HG03457 (cell line): Measurements from ENCODE around the gene PTX3.

Experiments used
- ATAC-seq: cut with Tn5 transposase; IDR thresholded peaks from one replicate; pipeline ENCODE4 v1.9.1; 2021; ENCODE audit warnings: moderate number of reproducible peaks; ENCODE audit not compliant: unreplicated experiment

Gene PTX3

DNA sequence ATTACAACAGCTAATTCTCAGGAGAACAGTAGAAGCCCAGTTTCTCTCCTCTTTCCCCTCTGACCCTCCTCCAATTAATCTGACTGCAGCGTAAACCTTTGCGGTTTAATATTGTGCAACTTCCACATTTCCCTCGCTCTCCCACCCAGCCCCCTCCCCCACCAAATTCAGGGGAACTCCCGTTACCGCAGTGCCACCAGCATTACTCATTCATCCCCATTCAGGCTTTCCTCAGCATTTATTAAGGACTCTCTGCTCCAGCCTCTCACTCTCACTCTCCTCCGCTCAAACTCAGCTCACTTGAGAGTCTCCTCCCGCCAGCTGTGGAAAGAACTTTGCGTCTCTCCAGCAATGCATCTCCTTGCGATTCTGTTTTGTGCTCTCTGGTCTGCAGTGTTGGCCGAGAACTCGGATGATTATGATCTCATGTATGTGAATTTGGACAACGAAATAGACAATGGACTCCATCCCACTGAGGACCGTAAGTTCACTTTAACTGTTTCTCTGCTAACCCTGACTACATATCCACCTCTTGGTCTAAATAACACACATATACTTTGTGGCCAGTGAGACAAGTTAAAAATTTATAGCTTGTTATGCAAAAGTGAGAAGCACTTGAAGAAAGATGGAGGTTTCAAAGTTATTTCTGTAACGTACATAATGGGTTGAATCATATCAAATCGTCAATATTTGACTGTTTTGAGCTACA is at the start of gene PTX3:
TSS of gene PTX3 (plus strand) at position 268 of the 709 bp plus-strand sequence. CDS start at position 352, 84 bp downstream.
- no peak for ATAC-seq

DNA sequence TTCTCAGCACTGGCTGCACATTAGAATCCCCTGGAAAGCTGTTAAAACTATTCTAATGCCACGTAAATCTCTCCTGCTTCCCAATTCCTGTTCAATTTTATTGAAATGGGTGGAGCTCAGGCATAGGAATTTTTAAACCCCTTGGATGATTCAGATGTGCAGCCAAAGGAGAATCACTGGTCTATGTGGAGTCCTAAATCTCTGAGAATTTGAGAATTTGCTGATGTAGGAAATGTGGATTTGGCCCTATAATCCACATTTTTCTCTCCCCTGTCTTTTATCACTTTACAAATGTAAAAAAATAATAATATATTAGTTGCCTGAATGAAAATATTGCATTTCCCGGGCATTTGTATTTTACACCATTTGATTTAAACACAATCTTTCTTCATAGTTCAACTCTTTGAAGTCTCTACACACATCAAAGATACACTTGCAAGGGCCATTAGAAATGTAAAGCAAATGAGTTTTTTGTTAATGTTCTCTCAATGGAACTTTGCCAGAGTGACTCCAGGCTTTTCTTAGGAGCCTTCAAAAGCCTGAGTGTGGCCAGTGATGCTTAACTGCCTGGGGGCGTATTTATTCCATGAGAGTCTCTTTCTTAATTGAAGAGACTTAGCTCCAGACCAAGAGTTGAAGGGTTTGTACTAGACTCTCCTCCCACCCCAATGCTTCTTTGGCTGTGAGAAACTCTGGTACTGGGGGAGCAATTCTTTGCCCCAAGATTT is 48.8 kb upstream of the PTX3 start:
- ATAC-seq = no peak

DNA sequence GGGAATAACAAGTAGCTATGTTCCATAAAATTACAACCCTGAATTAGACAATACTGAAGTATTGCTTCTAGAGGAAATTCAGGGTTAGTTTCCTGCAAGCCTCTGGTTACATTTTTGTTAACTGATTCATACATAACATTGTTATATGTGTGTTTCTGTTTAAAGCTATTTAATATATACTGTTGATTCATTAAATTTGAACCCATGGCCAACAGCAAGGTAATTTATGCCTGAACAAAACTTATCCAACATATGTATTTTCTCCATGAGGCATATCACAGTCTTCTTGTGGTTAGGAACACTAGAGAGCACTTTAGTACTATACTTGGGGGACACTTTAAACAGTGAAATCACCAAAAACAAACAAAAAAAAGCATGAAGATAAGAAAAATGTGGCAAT is 47.7 kb upstream of the PTX3 start:
- ATAC-seq = no peak

DNA sequence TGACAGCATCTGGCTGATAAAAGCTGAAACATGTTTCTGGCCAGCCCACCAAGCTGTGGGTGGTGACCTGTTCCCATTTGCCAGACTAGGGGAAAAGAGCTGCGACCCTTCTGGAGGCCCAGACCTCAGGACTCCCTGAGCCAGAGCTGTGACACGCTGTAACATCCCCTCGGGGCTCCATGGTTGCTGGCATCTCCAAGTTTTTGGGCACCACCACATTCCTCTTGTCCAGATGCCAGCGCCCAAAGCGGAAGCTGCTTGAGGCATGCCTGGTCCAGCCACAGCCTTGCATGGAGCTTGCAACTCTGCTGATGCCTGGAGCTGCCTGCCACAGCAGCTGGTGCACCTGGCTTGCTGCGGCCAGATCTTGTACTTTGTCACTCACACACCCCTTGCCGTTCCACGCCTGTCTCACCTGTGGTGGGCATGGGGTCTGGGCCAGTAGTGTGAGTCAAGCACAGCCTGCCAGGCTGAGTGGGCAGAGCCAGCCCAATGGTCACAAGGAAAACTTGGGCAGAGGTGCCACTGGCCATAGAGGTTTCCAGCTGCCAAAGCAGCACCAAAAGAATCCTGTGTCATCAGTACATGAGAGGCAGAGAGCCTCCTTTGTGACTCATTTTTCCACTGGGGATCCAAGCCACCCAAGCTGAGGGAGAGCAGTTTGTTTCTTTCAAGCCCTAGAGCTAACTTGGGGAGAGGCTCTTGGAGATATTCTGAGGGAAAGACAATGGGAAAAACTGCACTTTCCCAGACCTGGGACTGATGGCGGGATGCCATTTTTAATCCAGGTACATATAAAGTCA is 45.7 kb upstream of the PTX3 start:
- no peak for ATAC-seq

DNA sequence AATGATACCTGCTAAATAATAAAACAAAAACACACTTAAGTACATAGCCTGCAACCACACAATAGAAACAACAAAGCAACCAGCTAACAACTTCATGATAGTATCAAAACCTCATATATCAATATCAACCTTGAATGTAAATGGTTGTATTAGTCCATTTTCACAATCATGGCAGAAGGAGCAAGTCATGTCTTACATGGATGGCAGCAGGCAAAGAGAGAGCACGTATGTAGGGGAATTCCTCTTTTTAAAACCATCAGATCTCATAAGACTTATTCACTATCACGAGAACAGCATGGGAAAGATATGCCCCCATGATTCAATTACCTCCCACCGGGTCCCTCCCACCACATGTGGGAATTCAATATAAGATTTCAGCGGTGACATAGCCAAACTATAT is 44.5 kb upstream of the PTX3 start:
- ATAC-seq = no peak

DNA sequence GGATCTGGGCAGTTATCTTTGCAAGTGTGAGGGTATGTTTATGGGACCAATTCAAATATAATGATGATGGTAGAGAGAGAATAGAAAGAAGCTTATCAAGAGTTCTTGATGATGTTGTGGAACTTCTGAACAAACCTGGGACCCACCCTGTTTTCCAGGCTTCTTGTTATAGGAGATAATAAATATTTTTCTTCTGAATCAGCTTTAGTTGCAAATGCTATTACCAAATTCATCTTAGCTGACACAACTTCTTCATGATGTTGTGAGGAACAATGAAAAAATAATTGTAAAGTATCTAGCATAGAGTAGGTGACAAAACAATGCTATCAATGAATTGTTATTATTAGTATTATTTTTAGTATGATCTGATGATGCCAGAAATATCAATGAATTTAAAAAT is 43.5 kb upstream of the PTX3 start:
- ATAC-seq = no peak

DNA sequence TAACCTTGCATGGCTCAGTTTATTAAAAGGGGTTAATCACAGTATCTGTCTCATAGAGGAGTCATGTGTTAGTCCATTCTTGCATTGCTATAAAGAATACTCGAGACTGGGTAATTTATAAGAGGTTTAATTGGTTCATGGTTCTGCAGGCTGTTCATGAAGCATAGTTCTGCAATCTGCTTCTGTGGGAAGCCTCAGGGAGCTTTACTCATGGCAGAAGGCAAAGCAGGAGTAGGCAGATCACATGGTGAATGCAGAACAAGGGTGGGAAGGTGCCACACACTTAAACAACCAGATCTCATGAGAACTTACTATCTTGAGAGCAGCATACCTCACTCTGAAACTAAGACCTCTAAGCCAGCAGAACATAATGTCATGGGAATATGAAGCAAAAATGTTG is 42.2 kb upstream of the PTX3 start:
- ATAC-seq = no peak

DNA sequence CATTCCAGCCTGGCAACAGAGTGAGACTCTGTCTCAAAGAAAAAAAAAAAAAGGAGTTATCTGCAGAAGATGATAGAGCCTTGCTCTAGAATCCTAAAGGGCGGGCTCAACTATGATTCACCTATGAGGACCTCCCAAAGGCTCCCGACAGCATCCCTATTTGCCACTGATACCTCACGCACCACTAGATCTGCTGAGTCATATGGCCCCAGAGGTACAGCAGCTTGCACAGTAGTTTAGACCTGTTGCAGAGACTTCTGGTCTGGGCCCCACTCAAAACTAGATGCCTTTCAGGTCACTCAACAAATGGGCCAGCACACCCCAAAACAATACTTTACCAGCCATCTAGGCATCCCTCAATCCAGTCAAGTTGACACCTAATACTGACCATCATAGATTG is 38.1 kb upstream of the PTX3 start:
- no peak for ATAC-seq

DNA sequence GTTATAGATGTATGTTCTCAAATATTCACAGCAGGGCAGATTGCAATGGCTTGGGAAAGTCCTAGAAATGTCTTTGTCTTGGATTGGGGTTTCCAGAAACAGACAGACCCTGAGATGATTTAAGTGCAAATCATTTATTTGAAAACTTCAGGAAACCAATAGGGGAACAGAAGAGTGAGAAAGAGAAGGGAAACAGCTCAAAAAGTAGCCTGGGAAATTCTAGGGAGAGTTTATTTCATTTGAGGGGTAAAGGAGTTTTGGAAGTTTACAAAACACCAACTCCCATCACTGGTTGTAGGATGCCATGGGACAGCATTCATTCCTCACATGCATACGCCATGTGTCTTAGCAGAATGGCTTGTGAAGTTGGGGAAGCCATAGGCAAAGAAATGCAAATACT is 32.3 kb upstream of the PTX3 start:
- no peak for ATAC-seq

DNA sequence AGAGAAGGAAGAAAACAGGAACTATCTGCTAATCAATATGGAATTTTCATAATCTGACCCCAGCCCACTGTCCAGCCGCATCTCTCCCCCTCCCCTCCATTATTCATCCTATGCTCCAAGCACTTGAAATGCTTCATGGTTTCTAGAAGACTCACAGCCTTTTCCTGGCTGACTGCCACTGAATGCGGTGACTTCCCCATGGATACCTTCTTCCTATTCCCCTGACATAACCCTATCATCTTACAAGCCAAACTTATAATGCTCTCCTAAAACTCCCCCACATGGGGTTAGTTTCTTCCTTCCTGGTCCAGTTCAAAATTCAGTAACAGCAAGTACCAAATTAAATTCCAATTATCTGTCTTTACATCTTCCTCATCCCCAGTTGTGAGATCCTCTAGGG is 31.2 kb upstream of the PTX3 start:
- no peak for ATAC-seq

DNA sequence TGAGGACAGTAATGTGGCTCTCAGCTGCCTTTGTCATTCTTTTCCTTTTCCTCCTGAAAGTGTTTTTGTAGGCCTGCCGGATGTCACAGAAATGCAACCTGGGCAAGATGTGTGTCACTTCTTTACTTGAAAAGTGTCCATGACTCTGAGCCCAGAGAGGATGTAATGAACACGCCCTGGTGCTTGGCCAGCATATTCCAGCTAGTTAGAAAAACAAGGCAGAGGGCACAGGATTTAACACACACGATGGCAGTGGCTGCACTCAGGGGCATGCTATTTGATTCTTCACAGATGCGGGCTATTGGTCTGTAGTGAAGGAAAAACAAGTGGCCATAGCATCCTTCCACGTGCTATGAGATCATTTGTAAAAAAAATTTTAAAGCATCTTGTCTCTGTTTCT is 30.3 kb upstream of the PTX3 start:
- ATAC-seq = no peak

DNA sequence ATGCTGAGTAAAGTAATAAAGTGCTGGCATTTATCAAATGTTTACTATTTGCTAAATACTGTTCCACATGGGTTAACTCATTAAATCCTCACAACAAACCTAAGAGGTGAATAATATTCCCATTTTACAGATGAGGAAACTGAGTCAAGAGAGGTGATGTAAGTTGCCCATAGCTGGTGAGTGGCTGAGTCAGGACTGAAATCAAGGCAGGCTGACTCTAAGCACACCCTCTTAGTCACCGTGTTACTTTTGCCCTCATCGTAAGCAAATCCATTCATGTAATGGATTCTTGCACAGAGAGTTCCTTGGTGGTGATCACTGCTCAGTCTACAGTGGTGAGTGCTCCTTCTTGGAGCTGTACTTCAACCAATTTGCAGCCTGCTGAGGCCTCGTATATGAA is 28.9 kb upstream of the PTX3 start:
- no peak for ATAC-seq

DNA sequence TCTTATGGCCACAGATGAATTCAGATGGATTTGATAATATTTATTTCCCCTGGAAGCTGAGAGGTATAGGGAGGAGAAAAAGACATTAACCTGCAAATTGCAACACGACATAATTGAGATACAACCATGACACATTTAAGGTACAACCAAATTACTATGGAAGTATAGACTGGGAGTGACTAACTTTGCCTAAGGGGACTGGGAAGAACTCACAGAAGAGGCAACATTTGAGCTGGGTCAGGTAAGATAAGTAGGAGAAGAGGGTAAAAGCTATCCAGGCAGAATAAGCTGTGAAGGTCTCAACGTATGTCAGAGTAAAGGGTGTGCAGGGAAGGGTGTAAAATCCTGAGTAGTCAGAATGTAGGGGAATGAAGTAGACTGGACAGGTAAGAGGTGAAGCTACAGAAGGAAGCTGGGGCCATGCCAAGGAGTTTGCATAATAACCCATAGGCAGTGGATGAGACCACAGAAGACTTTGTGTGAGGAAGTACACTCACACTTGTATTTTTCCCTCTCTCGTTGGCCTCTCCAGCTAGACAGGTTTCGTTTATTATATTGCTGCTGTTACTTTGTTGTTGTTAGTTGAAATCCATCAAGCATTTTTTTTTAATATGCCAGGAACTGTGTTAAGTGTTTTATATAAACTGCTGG is 28.0 kb upstream of the PTX3 start:
- no peak for ATAC-seq

DNA sequence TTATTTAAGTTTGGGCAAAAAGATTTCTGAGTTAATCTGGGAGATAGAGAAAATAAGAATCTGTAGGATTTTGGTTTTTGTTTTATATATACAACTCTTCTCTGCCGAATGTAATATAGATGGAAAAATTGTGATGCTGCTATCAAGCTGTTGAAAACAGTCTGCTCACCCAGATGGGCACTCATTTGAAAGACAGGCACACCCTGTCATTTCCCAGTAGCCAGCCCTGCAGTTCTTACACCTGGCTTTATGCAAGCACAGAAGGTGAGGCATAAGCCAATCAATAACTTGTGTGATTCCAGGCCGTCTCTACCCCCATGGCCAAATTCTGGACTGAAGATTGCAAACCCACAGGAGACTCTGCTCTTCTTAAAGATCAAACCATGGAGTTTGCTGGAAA is 27.1 kb upstream of the PTX3 start:
- ATAC-seq = no peak

DNA sequence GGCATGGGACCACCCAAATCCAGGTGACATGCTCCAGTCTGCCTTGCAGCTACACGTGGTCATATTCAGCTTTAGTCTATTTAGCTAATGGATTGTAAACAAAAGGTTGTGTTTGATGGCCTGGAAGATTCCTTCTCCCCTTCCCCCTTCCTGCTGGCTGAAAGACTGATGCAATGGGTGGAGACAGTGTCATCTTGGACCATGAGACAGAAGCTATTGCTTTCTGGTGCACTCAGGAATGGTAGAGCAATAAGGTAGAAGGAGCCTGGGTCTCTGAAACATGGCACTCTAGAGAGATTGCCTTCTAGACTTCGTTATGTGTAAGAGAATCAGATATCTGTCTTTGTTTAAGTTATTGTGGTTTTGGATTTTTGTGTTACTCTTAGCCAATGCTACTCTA is 25.7 kb upstream of the PTX3 start:
- no peak for ATAC-seq

DNA sequence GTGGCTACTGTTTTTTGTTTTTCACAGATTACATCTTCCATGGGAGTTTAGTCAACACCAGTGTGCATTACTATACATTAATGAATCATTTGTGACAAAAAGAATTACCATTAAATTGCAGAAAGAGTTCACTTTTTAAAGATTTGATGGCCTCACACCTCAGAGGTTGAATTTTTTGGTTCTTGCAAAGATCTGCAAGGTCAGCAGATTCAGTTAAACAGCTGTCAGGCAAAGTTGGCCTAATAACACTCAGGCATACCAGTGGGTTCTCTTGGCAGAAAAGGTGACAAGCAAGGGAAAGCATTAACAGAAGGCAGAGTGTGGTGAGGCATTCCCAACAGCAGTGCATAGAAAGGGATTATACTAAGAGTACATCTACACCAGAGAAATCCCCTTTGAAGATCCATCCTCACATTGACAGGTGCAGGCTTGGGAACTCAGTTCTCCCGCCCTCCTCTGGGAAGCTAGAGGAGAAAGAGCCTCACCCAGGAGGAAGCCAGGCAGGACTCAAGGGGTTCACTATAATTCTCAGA is 24.3 kb upstream of the PTX3 start:
- ATAC-seq = no peak

DNA sequence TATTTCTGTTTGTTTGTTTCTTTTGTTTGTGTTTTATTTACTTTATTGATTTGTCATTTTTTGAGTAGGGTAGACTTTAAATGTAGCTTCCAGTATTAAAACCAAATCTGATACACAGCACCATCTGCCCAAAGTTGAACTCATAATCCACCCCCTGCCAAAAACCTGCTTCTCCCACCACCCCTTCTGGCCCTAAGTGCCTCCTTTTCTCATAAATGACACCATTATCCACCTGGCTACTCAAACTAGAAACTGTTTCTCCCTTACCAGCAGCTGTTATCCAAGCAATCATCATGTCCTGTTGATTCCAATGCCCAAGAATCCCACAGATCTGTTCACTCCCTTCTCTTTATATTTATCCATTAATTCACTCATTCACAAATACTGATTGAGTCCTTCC is 21.8 kb upstream of the PTX3 start:
- ATAC-seq = no peak

DNA sequence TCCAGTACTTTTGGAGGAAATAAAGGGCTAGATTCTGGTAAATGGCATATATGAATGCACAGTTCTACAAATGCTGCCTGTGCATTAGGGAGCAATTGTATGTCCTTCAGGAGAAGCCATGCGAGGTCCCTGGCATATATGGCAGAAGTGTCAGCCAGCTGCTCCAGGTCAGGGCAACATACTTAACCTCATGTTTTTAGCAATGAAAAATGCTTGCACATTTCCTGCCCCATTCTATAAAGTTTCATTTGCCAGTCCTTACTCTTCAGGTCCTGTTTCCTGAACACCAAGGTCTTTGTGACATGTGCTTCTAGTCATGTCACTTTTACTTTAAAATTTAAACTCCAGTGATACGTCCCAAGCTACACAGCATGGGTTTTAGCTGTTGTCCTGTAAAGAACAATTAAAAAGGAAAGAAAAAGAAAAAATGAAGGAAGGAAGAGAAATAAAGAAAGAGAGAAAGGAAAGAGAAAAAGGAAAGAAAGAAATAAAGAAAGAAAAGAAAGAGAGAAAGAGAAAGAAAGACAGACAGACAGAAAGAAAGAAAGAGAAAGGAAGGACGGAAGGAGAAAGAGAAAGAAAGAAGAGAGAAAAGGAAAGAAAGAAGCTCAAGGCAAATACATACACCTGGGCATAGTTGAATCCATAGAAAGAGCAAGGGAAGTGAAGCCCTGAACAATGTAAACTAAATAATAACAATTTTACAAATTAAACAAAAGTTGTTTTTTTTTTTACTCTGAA is 20.1 kb upstream of the PTX3 start:
- no peak for ATAC-seq

DNA sequence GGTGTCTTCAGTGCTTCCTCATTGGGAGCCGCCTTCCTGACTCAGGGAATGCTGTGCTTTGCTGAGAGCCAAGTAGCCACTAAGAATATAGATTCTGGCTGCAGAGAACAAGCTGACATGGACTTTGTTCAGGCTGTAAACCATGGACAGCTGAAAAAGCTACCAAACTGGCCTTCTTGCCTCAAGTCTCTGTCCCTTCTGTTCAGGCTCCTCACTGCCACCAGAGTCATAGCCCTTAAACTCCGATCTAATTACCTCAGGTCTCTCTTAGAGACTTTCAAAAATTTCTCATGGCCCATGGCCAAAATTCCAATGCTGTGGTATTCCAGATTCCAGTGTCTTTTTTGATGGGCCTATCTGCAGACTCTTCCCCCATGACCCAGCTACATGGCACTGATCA is 19.4 kb upstream of the PTX3 start:
- no peak for ATAC-seq

DNA sequence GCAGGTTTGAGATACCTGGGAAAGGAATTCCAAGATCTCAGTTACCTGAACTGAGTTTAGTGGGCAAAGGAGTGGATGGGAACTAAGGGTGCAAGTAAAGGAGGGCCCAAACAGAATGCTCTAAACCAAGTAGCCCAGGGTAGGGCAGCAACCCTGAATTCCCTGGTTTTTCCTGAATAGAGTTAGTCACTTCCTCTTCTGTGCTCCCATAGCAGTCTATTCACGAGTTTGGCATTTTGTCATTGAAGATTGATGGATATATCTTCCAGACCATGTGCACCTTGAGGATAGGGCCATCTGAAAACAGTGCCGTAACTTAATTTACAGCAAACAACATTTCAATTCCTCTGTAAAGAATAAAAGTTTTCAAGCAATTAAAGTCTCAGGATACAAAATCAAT is 18.5 kb upstream of the PTX3 start:
- no peak for ATAC-seq
